ENCODE results near the gene ROBO4.

DNA sequence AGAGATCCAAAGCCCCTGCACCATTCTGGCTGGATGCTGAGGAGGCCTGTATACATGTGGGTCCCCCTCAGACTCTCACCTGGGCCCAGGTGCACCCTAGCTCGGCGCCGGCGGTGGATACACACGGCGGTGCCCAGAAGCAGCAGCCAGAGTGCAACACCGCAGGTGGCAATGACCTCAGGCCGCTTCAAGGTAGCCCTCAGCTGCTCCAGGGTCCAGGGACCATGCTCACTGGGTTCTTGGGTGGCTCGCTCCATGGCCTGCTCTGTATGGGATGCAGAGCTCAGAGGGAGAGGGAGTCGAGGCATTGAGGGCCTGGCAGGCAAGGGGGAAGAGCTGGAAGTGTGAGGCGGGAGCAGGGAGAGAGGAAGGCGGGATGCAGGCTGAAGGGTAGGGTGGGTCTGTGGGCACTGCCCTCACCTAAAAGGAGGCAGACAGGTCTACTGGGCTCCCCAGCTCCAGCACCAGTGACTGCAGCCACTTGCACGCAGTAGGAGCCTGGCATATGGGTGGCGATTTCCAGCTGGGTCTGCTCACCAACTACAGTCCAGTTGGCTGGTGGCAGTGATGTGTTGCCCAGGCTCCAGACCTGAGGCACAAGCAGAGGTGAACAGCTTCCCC lies 3.8 kb downstream of the ROBO4 start:
- TF ChIP-seq EZH2 (IDR thresholded peaks at IDR 0.05; ENCODE audit: insufficient read depth, poor library complexity, severe bottlenecking): no peak
- no peak for TF ChIP-seq EZH2phosphoT487 (IDR thresholded peaks at IDR 0.05; ENCODE audit: insufficient read depth, low read depth)
